HG03565 (cell line): Measurements from ENCODE around the gene ZMYND8.
"Not testable (repeated sequence)": the region's sequence is repeated elsewhere in the genome, so short reads cannot be mapped to it uniquely, and the experiment has no call there.

ENCODE experiments used
- ATAC-seq: cut with Tn5 transposase; IDR thresholded peaks from one replicate; pipeline ENCODE4 v1.9.1; 2021; ENCODE audit warnings: mild to moderate bottlenecking, moderate library complexity; ENCODE audit not compliant: unreplicated experiment

ZMYND8 gene

DNA sequence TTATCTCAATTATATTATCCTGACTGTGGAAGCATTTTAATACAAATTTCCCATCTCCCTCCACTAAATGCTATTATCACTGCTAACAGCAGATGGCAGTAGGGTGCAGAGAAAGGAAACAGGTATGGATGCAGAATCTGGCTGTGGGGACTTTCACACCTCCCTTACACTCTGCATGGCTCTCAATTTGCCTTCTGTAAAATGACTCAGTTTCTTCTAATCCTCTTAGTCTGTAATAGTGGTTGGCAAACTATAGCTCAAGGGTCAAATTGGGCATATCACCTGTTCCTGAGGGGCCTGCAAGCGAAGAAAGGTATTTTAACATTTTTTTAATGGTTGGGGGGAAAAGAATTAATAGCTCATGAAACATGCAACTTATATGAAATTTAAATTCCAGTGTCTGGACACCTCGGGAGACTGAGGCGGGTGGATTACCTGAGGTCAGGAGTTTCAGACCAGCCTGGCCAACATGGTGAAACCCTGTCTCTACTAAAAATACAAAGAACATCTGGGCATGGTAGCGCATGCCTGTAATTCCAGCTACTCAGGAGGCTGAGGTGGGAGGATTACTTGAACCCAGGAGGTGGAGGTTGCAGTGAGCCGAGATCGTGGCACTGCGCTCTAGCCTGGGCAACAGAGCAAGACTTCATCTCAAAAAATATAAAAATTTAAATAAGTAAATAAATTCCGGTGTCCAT is 83.5 kb downstream of the ZMYND8 start:
- no peak for ATAC-seq

DNA sequence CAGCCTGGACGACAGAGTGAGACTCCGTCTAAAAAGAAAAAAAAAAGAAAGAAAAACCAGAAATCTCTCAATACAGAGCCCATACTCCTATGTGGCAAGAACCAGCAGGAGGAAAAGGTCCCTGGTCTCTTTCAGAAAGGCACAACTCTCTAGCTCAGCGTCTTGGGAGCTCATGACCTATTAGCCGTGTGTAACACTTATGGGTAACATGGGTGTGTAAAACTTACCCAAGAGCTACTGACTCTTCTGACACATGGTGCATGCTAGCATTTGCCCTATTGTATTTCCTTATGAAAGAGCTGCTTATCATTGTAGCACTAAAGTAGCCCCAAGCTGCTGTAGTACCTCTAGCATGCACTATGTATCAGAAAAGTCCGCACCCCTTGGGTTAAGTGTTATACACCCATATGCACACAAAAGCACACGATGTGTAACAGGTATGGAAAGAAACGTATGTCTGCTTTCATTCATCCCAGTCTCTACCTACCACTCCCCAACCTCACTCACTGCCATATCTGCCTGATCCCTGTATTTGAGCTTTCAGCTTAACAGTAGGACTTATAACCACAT is 85.4 kb downstream of the ZMYND8 start:
- no peak for ATAC-seq

GRCh38 chr20:47269309-47270165 is 87.0 kb downstream of the ZMYND8 start:
- no peak for ATAC-seq

GRCh38 chr20:47267621-47268020 is 88.9 kb downstream of the ZMYND8 start:
- no peak for ATAC-seq

DNA sequence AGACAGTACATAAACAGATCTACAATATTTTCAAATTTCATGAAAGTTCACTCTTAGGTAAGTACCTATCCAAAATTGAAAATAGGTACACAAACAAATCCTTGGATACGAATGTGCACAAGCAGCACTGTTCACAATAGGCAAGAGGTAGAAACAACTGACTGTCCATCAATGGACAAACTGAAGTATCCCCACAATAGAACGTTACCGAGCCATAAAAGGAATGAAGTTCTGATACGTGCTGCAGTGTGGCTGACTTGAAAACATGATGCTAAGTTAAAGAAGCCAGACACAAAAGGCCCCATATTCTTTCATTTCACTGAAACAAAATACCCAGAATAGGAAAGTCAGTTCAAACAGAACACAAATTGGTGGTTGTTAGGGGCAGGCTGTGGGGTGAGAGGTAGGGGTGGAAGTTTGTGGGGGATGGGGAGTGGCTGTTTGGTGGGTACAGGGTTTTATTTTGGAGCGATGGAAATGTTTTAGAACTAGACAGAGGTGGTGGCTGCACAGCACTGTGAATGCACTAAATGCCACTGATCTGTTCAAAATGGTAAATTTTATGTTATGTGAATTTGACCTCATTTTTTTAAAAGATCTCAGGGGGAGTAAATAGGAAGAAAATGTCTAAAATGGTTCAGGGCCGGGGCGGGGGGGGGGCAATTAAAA is 89.5 kb downstream of the ZMYND8 start:
- ATAC-seq = no peak

DNA sequence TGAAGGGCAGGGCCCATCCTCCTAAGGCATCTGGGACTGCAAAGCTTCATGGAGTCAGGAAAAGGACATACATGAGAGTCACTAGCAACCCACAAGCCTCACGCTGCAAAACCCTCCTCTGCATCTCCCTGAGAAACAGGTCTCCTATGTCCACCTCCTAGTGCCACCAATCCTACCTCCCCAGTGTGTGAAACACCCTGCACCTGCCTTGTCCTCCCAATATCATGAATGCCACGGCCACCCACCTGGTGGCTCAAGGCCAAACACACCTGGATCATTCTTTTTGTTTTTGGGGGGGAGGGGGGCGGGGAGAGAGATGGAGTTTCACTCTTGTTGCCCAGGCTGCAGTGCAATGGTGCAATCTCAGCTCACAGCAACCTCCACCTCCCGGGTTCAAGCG is 90.5 kb downstream of the ZMYND8 start:
- ATAC-seq = no peak

GRCh38 chr20:47265214-47265613 is 91.3 kb downstream of the ZMYND8 start:
- no peak for ATAC-seq

- ATAC-seq = not testable (repeated sequence)
Observed at GRCh38 chr20:47264137-47264769, 92.2 kb downstream of the ZMYND8 start.

- no peak for ATAC-seq
Observed at GRCh38 chr20:47263465-47264084, 92.9 kb downstream of the ZMYND8 start.

- ATAC-seq = no peak
Observed at GRCh38 chr20:47263080-47263464, 93.4 kb downstream of the ZMYND8 start.

DNA sequence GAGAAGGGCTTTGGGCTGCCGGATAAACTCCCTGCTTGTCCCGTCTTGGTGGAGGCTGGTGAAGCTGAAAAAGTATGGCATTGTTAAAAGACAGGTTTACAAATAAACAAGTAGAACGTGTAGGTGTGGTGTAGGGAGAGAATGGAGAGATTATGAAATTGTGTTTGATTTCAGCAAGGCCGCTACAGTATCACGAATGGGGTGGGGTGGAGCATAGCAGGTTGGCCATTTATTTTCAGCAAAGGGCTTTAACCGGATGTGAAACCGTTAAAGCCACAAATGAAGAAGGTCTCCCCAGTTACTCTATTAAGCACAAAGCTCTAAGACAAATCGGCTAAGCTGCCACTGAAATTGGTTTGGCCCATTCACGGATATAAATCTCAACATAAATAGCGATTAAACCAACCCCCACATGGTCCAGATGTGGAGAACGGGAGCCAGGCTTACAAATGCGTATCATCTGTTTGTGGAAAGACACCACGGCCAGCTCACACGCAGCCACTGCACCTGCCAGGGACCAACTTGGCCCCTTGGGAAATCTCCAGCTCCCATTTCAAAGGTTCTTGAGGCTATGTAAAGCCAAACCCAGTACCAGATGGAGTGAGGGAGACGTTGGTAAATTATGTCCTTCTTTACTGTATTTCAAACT is 94.0 kb downstream of the ZMYND8 start:
- no peak for ATAC-seq

DNA sequence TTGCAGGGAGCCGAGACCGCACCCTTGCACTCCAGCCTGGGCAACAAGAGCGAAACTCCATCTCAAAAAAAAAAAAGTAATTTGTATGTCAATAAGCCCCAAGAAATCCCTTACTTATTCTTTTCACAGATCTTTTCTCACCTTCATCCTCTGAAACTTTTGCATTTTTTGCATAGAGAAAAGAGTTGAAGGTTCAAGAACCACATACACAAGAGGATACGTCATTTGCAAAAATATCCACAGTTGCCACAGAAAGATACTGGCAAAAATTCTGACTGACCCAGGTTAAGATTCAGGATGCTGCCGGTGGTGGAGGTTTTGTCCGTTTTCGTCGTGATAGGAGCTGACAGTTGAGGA is 94.5 kb downstream of the ZMYND8 start:
- ATAC-seq = no peak

DNA sequence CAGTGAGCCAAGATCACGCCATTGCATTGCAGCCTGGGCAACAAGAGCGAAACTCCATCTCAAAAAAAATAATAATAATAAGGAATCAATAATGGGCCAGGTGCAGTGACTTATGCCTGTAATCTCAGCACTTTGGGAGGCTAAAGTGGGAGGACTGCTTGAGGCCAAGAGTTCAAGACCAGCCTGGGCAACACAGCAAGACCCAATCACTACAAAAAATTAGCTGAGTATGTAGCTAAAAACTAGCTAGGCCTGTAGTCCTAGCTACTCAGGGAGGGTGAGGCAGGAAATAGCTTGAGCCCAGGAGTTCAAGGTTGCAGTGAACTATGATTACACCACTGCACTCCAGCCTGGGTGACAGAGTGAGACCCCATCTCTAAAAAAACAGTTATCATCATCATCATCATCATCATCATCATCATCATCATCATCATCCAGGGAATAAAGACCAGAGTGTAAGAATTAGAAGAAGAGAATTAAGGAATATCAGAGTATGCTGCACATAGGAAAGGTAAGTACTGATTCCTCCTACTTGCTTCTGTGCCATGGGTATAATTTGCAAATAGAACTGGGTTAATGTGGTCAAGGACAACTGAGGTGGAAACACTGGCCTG is 95.2 kb downstream of the ZMYND8 start:
- not testable (repeated sequence) for ATAC-seq

DNA sequence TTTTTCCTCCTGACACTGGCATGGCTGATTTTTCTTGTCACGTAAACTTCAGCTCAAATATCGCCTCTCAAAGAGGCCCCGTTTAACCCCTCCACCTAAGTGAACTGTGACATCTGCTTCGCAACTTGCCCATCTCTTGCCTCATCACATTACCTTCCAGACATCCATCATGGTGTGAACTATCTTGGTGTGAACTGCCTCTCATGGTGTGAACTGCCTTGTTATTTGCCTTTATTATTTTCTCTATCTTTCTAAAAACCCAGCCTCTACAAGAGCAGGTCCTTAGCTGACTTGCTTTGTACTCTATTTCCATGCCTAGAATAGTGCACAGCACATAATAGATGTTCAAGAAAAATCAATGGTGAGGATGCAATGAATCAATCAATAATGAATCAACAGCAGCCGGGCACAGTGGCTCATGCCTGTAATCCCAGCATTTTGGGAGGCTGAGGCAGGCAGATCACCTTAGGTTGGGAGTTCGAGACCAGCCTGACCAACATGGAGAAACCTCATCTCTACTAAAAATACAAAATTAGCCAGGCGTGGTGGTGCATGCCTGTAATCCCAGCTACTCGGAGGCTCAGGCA is 95.9 kb downstream of the ZMYND8 start:
- ATAC-seq = not testable (repeated sequence)

- no peak for ATAC-seq
Observed at GRCh38 chr20:47258745-47259695, 97.5 kb downstream of the ZMYND8 start.

GRCh38 chr20:47257771-47258170 is 98.7 kb downstream of the ZMYND8 start:
- no peak for ATAC-seq

GRCh38 chr20:47257256-47257655 is 99.2 kb downstream of the ZMYND8 start:
- ATAC-seq = no peak

GRCh38 chr20:47256668-47257236 is 99.7 kb downstream of the ZMYND8 start:
- ATAC-seq = no peak
